IMR-90 (cell line): Measurements from ENCODE around the gene ISG20L2. TPM values are rescaled to one million over a fixed set of nuclear protein-coding genes. Genes with fewer than 3 reads are reported as not detected.

Experiments used
- ATAC-seq: fragments of 200-7000 bp; cut with Tn5 transposase; 2 replicates; pipeline ENCODE4 v1.9.1; 2020; ENCODE audit warnings: low read depth, mild to moderate bottlenecking, moderate library complexity
- BruUV-seq: library from RNA; stranded (reverse); fragments of 400-500 nt; replicated peaks from 2 replicates; lab custom pipeline; 2021; lab: Mats Ljungman, UMichigan
- CTCF ChIA-PET: fragments of 300-600 bp; formaldehyde crosslinking; extraction: SDS; loops from one replicate; lab custom pipeline; 2021; ENCODE audit warnings: antibody characterized with exemption; lab: Yijun Ruan, JAX
- POLR2A ChIA-PET: fragments of 300-600 bp; sonication (Branson Sonifier 250); formaldehyde crosslinking; loops from one replicate; lab custom pipeline; 2022; ENCODE audit warnings: antibody characterized with exemption; ENCODE audit not compliant: unreplicated experiment; lab: Charles Lee
- DNase-seq: peaks from one replicate; pipeline ENCODE4 v3.0.0; 2013
- H2AFZ ChIP-seq: replicated peaks from 2 replicates; pipeline ENCODE3; 2013; ENCODE audit warnings: low read length, mild to moderate bottlenecking; ENCODE audit not compliant: poor library complexity
- H2AK5ac ChIP-seq: 2 replicates; pipeline ENCODE4 v1.6.1; 2013; ENCODE audit warnings: low read depth, low read length, inconsistent platforms
- H2AK9ac ChIP-seq: replicated peaks from 2 replicates; pipeline ENCODE3; 2013; ENCODE audit warnings: mild to moderate bottlenecking, low read depth, low read length, moderate library complexity; ENCODE audit not compliant: poor library complexity
- H2BK120ac ChIP-seq: 2 replicates; pipeline ENCODE4 v1.6.1; 2013; ENCODE audit warnings: low read depth, low read length, inconsistent platforms
- H2BK15ac ChIP-seq: 3 replicates; pipeline ENCODE4 v1.6.1; 2013; ENCODE audit warnings: low read depth, low read length, inconsistent platforms
- H2BK20ac ChIP-seq: 2 replicates; pipeline ENCODE4 v1.6.1; 2013; ENCODE audit warnings: low read depth, mild to moderate bottlenecking, inconsistent platforms, low read length, moderate library complexity
- H2BK5ac ChIP-seq: 2 replicates; pipeline ENCODE4 v1.6.1; 2013; ENCODE audit warnings: mild to moderate bottlenecking, low read depth, low read length, inconsistent platforms; ENCODE audit not compliant: poor library complexity, severe bottlenecking
- H3K14ac ChIP-seq: replicated peaks from 2 replicates; pipeline ENCODE4 v1.6.1; 2013; ENCODE audit warnings: low read depth, low read length, inconsistent platforms
- H3K18ac ChIP-seq: 2 replicates; pipeline ENCODE4 v1.6.1; 2013; ENCODE audit warnings: low read depth, low read length, control low read depth
- H3K23ac ChIP-seq: 2 replicates; pipeline ENCODE4 v1.6.1; 2013; ENCODE audit warnings: low read depth, low read length, inconsistent platforms
- H3K27ac ChIP-seq: 2 replicates; pipeline ENCODE4 v1.5.1; 2013; ENCODE audit warnings: mild to moderate bottlenecking, control low read depth, low read length; ENCODE audit not compliant: insufficient read depth
- H3K27me3 ChIP-seq: 2 replicates; pipeline ENCODE4 v1.6.1; 2013; ENCODE audit warnings: low read length; ENCODE audit not compliant: control insufficient read depth, insufficient read depth
- H3K36me3 ChIP-seq: 2 replicates; pipeline ENCODE4 v1.6.1; 2013; ENCODE audit warnings: low read length, mixed read lengths; ENCODE audit not compliant: control insufficient read depth, insufficient read depth
- H3K4ac ChIP-seq: 2 replicates; pipeline ENCODE4 v1.6.1; 2013; ENCODE audit warnings: low read depth, low read length, inconsistent platforms
- H3K4me1 ChIP-seq: 2 replicates; pipeline ENCODE4 v1.6.1; 2013; ENCODE audit warnings: low read length, mixed read lengths; ENCODE audit not compliant: control insufficient read depth, insufficient read depth
- H3K4me2 ChIP-seq: 2 replicates; pipeline ENCODE4 v1.6.1; 2013; ENCODE audit warnings: low read depth, mild to moderate bottlenecking, control low read depth, low read length, moderate library complexity
- H3K4me3 ChIP-seq: 2 replicates; pipeline ENCODE4 v1.5.1; 2013; ENCODE audit warnings: low read depth, mild to moderate bottlenecking, control low read depth, low read length, moderate library complexity; ENCODE audit not compliant: insufficient read depth
- H3K56ac ChIP-seq: 2 replicates; pipeline ENCODE4 v1.6.1; 2013; ENCODE audit warnings: low read length, inconsistent platforms; ENCODE audit not compliant: insufficient read depth; ENCODE audit errors: extremely low read depth
- H3K79me1 ChIP-seq, 2 experiments: 2 replicates each; pipeline ENCODE4 v1.6.1; 2013; ENCODE audit warnings: low read length in 2 of 2, inconsistent platforms in 1 of 2, low read depth in 1 of 2
- H3K9ac ChIP-seq: 2 replicates; pipeline ENCODE4 v1.6.1; 2013; ENCODE audit warnings: low read depth, low read length, control low read depth
- H3K9me1 ChIP-seq: 2 replicates; pipeline ENCODE4 v1.6.1; 2013; ENCODE audit warnings: low read length, inconsistent platforms; ENCODE audit not compliant: insufficient read depth
- H3K9me3 ChIP-seq: 2 replicates; pipeline ENCODE4 v1.6.1; 2013; ENCODE audit warnings: low read length; ENCODE audit not compliant: control insufficient read depth, insufficient read depth
- H4K20me1 ChIP-seq: 2 replicates; pipeline ENCODE4 v1.6.1; 2013; ENCODE audit warnings: low read length, inconsistent platforms; ENCODE audit not compliant: insufficient read depth
- H4K5ac ChIP-seq: 2 replicates; pipeline ENCODE4 v1.6.1; 2013; ENCODE audit warnings: mild to moderate bottlenecking, low read depth, low read length, control low read depth
- H4K8ac ChIP-seq, 2 experiments: 2 replicates each; pipeline ENCODE4 v1.6.1; 2013; ENCODE audit warnings: low read depth in 2 of 2, low read length in 2 of 2, control low read depth in 1 of 2, inconsistent platforms in 1 of 2
- H4K91ac ChIP-seq: 2 replicates; pipeline ENCODE4 v1.6.1; 2013; ENCODE audit warnings: low read depth, low read length, inconsistent platforms; ENCODE audit not compliant: insufficient read depth
- CEBPB ChIP-seq: IDR thresholded peaks from 2 replicates; pipeline ENCODE4 v1.6.1; 2012; ENCODE audit warnings: low read depth, low read length, improper control_type of control experiment
- CHD1 ChIP-seq: IDR thresholded peaks from 2 replicates; pipeline ENCODE4 v1.6.1; 2012; ENCODE audit warnings: low read depth, low read length, improper control_type of control experiment
- FOS ChIP-seq: fragments of 150-350 bp; IDR thresholded peaks from 2 replicates; pipeline ENCODE4 v1.6.1; 2016; ENCODE audit warnings: low read depth, low read length
- MAFK ChIP-seq: IDR thresholded peaks from 2 replicates; pipeline ENCODE4 v1.6.1; 2012; ENCODE audit warnings: low read depth, low read length, improper control_type of control experiment
- MXI1 ChIP-seq: IDR thresholded peaks from 2 replicates; pipeline ENCODE4 v1.6.1; 2012; ENCODE audit warnings: low read depth, mild to moderate bottlenecking, low read length, moderate library complexity, borderline replicate concordance
- NFE2L2 ChIP-seq: fragments of 150-350 bp; IDR thresholded peaks from 2 replicates; pipeline ENCODE4 v1.6.1; 2016; ENCODE audit warnings: low read depth, mild to moderate bottlenecking, low read length
- POLR2A ChIP-seq: IDR thresholded peaks from 2 replicates; pipeline ENCODE4 v1.6.1; 2012; ENCODE audit warnings: mild to moderate bottlenecking, low read depth, low read length
- RAD21 ChIP-seq: IDR thresholded peaks from 2 replicates; pipeline ENCODE4 v1.6.1; 2012; ENCODE audit warnings: low read length, improper control_type of control experiment
- RFX5 ChIP-seq: IDR thresholded peaks from 2 replicates; pipeline ENCODE4 v1.8.0; 2012; ENCODE audit warnings: low read depth, mild to moderate bottlenecking, low read length, moderate library complexity
- WGBS, 2 experiments: methylation state at CpG; one replicate each; pipeline versions ENCODE4 v1.1.5 to v1.1.7; 2013; ENCODE audit warnings: missing lambda C conversion rate in 2 of 2; ENCODE audit not compliant: insufficient read length in 1 of 2; ENCODE audit errors: extremely low coverage in 2 of 2; 5-methylcytosine and 5-hydroxymethylcytosine counted together
- dilution Hi-C: fragments of 300-500 bp; cut with HindIII; formaldehyde crosslinking; loops from one replicate; pipeline ENCODE4 v1.14.3; 2018; ENCODE audit warnings: low sequenced_read_pairs; ENCODE audit not compliant: unreplicated experiment
- in situ Hi-C: fragments of 300-500 bp; cut with MboI; formaldehyde crosslinking; loops from 3 replicates; pipeline ENCODE4 v1.14.3; 2019; ENCODE audit warnings: low sequenced_read_pairs, inconsistent platforms, mixed read lengths
- intact Hi-C: fragments of 100-400 bp; cut with micrococcal nuclease; formaldehyde crosslinking; loops from 2 replicates; pipeline ENCODE4 v1.10.0; 2022
- polyA plus RNA-seq, 3 experiments: library from polyadenylated mRNA; depleted of rRNA; stranded (reverse); fragments of >200 nt; gene quantifications; 2 replicates each; pipeline ENCODE4 v1.2.3, GENCODE V29; 2012; ENCODE audit warnings: low replicate concordance in 1 of 3
- total RNA-seq: library from RNA; depleted of rRNA; stranded (reverse); fragments of >200 nt; gene quantifications from 2 replicates; pipeline ENCODE4 v1.2.3, GENCODE V29; 2012
- TF ChIP-seq, protein P1 (sequence below): fragments of 150-350 bp; IDR thresholded peaks from 2 replicates; pipeline ENCODE4 v1.6.1; 2016; ENCODE audit warnings: low read depth, mild to moderate bottlenecking, low read length, moderate library complexity, borderline replicate concordance
- TF ChIP-seq, protein P2 (sequence below): fragments of 150-350 bp; IDR thresholded peaks from 2 replicates; pipeline ENCODE4 v1.6.1; 2017; ENCODE audit warnings: mild to moderate bottlenecking, antibody characterized with exemption, low read length, low read depth

The ISG20L2 gene
- total and polyA plus RNA-seq, 2 of the 4 experiments (the other 2 are of a cell fraction), result 17.0 to 27.3 TPM

DNA sequence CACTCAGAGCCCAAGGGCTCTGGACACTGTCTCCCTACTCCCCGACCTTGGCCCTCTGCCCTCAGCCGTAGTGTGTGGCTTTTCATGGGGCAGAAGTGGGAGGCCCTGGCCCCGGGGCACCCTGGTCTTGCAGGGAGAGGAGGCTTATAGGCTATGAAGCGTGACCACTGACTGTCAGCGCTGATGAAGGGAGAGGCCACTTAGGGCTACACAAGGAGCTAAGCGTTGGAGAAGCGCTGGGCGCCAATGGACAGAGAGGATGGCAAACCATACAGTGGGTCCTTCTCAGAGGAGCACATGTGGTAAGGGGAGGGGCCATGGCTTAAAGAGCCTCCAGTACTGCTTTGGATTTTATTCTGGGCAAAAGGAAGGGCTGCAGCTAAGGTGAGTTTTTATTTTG lies 31.1 kb downstream of the ISG20L2 start:
- BruUV-seq, result no TSS peak

More for the DNA sequence above, 31.1 kb downstream of the ISG20L2 start:
- Histone ChIP-seq H3K36me3 (no peaks in the 10 kb centered on the region), H3K79me1 (no peaks in the 10 kb centered on the region), H2AK9ac (no peak overlapping the region), H4K5ac (no peak overlapping the region), H4K91ac (no peak overlapping the region), H3K56ac (no peak overlapping the region), H3K27me3 (peaks cover 2% of the 10 kb centered on the region; the same call in 1 of the 2 replicates), H2AK5ac (no peak overlapping the region), H3K23ac (no peak overlapping the region), H4K20me1 (no peaks in the 10 kb centered on the region), H2BK15ac (no peak overlapping the region), H2BK5ac (no peak overlapping the region), H3K14ac (no peak overlapping the region), H3K4me1 (no peaks in the 10 kb centered on the region), H2BK120ac (no peak overlapping the region), H3K18ac (no peak overlapping the region), H2BK20ac (no peak overlapping the region), H3K27ac (no peak overlapping the region), H3K9ac (no peak overlapping the region), H3K4me3 (no peak overlapping the region), H2AFZ (no peak overlapping the region), H4K8ac (no peak overlapping the region), H3K9me3 (no peaks in the 10 kb centered on the region), H3K4me2 (no peak overlapping the region), H3K9me1 (no peaks in the 10 kb centered on the region), H3K4ac (no peak overlapping the region)
- dilution Hi-C loops (no loop called here), in situ Hi-C loops (loop anchor here (10.0 kb wide), 1 partner anchor 187 kb away; no protein-coding TSS in a partner anchor), intact Hi-C loops (no loop called here)
- ATAC-seq, result no peak
- POLR2A ChIA-PET, result no interaction called here
- CTCF ChIA-PET, result no interaction called here
- TF ChIP-seq POLR2A, result no peak
- no peak for TF ChIP-seq MXI1
- TF ChIP-seq RAD21, result no peak
- TF ChIP-seq MAFK, result no peak
- TF ChIP-seq NFE2L2, result no peak
- no peak for TF ChIP-seq CHD1
- no peak for TF ChIP-seq RFX5
- TF ChIP-seq, protein P1, sequence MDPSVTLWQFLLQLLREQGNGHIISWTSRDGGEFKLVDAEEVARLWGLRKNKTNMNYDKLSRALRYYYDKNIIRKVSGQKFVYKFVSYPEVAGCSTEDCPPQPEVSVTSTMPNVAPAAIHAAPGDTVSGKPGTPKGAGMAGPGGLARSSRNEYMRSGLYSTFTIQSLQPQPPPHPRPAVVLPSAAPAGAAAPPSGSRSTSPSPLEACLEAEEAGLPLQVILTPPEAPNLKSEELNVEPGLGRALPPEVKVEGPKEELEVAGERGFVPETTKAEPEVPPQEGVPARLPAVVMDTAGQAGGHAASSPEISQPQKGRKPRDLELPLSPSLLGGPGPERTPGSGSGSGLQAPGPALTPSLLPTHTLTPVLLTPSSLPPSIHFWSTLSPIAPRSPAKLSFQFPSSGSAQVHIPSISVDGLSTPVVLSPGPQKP, result no peak
- TF ChIP-seq CEBPB, result no peak
- no peak for TF ChIP-seq FOS
- TF ChIP-seq, protein P2, sequence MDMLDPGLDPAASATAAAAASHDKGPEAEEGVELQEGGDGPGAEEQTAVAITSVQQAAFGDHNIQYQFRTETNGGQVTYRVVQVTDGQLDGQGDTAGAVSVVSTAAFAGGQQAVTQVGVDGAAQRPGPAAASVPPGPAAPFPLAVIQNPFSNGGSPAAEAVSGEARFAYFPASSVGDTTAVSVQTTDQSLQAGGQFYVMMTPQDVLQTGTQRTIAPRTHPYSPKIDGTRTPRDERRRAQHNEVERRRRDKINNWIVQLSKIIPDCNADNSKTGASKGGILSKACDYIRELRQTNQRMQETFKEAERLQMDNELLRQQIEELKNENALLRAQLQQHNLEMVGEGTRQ, result no peak
- no peak for DNase-seq
- WGBS, 2 experiments, result 88% methylated on average over 4 of the region's 8 CpGs; no CpG with 5 or more reads in 1 of the 2 experiments
